Measurements from ENCODE around the gene CUEDC1.
A peak's percentile ranks its signal among the peaks of the same experiment; 100 is the strongest.

The CUEDC1 gene

GRCh38 chr17:57944908-57945307 is 10.3 kb downstream of the CUEDC1 start:
- TF ChIP-seq GATA1 (IDR thresholded peaks at IDR 0.05; ENCODE audit: low read depth, low read length) (no peak), POLR2A (IDR thresholded peaks at IDR 0.05; ENCODE audit: low read length) (no peak)
- no peak for DNase-seq

- TF ChIP-seq GATA1 (IDR thresholded peaks at IDR 0.05; ENCODE audit: low read depth, low read length) (no peak), POLR2A (IDR thresholded peaks at IDR 0.05; ENCODE audit: low read length) (no peak)
- no peak for DNase-seq
Observed at GRCh38 chr17:57943645-57944044, 11.6 kb downstream of the CUEDC1 start.

GRCh38 chr17:57943140-57943539 is 12.1 kb downstream of the CUEDC1 start:
- DNase-seq = no peak
- TF ChIP-seq GATA1 (IDR thresholded peaks at IDR 0.05; ENCODE audit: low read depth, low read length) = no peak
- no peak for TF ChIP-seq POLR2A (IDR thresholded peaks at IDR 0.05; ENCODE audit: low read length)

DNA sequence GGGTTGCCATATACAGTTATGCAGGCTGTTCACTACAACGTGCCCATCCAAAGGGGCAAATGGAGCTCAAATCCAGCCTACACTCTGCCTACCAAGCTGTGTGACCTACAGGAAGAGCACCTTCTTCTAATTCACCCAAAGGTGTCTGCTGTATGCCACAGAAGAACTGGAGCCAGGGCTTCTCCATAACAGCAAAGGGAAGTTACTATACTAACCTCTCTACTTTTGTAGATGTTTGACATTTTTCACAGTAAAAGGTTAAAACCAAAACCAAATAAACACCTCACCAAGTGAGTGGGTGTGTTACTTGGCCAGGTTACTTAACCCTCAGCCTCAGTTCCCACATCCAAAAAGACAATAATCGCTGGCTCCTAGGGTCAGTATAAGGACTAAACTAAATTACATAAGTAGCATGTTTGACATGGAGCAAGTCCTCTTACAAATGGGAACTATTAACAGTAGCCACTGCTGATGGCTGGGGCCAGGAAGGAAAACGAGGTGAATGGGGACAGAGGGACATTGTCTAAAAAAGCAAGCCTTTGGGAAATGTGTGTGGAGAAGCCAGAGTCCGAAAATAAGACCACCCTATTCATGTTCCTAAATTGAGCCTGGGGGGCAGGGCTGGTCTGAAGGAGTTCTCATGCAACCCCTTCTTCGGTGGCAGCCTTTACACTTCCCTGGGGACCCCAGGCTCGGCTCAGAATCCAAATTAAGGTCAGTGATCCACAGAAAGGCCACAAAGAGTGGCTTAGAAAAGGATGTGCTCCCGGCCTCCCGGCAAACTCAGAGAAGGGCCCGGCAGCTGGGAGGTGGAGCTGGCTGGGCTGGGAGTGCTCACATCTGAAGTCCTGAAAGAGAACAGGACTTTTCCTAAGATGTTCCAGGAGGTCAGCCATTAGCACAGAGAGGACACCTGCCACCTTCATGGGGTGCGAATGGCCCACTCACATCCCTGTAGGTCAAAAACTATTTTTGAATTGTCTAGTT is 13.5 kb downstream of the CUEDC1 start:
- TF ChIP-seq POLR2A (IDR thresholded peaks at IDR 0.05; ENCODE audit: low read length) (no peak), GATA1 (IDR thresholded peaks at IDR 0.05; ENCODE audit: low read depth, low read length) (no peak)
- DNase-seq = no peak

DNA sequence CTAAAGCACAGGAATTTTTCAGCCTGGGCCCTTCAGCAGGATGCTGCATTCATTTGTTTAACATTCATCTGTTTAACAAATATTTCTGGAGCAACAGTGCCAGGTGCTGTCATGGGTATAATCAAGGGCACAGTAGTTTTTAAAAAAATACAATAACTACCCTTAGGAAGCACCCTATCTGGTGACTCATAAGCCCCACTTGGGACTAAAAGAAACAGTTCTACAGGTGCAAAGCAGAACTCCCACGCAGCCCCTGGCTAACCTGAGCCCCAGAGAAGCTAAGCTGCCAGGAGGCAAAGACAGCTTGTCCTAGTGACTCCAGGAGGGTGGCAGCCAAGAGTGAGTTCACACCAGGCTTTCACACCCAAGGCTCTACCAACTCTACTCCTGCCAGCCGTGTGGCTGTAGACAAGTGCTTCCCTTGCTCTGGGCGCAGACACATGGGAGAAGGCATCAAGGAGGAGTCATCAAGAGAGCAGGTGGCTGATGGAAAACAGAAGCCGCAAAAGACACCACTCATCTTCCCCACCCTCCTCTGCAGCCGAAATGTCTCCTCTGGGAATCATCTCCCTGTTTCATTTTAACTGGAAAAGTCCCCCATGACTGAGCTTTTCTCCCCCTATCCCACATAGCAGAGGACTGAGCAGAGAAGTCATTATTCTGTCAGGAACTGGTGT is 14.4 kb downstream of the CUEDC1 start:
- TF ChIP-seq GATA1 (IDR thresholded peaks at IDR 0.05; ENCODE audit: low read depth, low read length) (no peak), POLR2A (IDR thresholded peaks at IDR 0.05; ENCODE audit: low read length) (no peak)

DNA sequence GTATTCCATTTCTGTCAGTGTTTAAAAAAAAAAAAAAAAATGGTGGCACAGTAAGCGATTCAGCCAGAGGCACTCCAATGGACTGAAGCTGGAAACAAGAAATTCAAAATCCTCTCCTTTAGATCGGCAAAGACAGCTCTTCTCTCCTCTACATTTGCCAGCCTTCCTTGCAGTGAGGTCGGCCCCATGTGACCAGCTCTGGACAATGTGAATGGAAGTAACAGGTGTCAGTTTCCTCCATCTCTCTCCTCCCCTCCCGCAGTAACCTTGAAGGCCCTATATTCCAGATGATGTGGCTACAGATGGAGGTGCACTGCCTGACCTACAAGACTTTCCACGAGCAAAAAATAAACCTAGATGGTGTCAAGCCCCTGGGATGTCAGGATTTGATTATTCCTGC is 15.0 kb downstream of the CUEDC1 start:
- no peak for TF ChIP-seq GATA1 (IDR thresholded peaks at IDR 0.05; ENCODE audit: low read depth, low read length)
- TF ChIP-seq POLR2A (IDR thresholded peaks at IDR 0.05; ENCODE audit: low read length) = no peak
- no peak for DNase-seq

More for the DNA sequence above, 14.4 kb downstream of the CUEDC1 start:
- no peak for DNase-seq

DNA sequence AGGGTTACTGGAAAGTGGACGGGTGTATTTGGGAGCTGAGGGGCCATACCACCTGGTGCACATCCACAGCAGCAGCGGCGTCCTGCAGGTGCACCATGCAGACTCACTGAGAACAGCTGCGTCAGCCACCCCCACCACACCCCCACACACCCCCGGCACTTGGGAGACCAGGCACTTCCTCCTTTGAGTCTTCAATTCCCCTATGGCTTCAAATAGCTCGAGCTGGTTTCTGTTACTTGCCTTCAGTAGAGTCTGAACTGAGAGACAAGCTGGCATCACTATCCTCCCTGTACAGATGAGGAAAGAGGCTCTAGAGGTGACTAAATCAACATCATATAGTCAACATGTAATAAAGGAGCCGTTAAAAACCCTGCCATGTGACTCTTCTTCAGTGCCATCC is 15.4 kb downstream of the CUEDC1 start:
- no peak for TF ChIP-seq POLR2A (IDR thresholded peaks at IDR 0.05; ENCODE audit: low read length)
- TF ChIP-seq GATA1 (IDR thresholded peaks at IDR 0.05; ENCODE audit: low read depth, low read length) = no peak
- DNase-seq = peak in 1 of 2 experiments; percentile 34

- TF ChIP-seq GATA1 (IDR thresholded peaks at IDR 0.05; ENCODE audit: low read depth, low read length) (no peak), POLR2A (IDR thresholded peaks at IDR 0.05; ENCODE audit: low read length) (no peak)
- no peak for DNase-seq
Observed at GRCh38 chr17:57938061-57938502, 17.1 kb downstream of the CUEDC1 start.

- no peak for DNase-seq
- TF ChIP-seq GATA1 (IDR thresholded peaks at IDR 0.05; ENCODE audit: low read depth, low read length) (no peak), POLR2A (IDR thresholded peaks at IDR 0.05; ENCODE audit: low read length) (no peak)
Observed at GRCh38 chr17:57937492-57937891, 17.7 kb downstream of the CUEDC1 start.

DNA sequence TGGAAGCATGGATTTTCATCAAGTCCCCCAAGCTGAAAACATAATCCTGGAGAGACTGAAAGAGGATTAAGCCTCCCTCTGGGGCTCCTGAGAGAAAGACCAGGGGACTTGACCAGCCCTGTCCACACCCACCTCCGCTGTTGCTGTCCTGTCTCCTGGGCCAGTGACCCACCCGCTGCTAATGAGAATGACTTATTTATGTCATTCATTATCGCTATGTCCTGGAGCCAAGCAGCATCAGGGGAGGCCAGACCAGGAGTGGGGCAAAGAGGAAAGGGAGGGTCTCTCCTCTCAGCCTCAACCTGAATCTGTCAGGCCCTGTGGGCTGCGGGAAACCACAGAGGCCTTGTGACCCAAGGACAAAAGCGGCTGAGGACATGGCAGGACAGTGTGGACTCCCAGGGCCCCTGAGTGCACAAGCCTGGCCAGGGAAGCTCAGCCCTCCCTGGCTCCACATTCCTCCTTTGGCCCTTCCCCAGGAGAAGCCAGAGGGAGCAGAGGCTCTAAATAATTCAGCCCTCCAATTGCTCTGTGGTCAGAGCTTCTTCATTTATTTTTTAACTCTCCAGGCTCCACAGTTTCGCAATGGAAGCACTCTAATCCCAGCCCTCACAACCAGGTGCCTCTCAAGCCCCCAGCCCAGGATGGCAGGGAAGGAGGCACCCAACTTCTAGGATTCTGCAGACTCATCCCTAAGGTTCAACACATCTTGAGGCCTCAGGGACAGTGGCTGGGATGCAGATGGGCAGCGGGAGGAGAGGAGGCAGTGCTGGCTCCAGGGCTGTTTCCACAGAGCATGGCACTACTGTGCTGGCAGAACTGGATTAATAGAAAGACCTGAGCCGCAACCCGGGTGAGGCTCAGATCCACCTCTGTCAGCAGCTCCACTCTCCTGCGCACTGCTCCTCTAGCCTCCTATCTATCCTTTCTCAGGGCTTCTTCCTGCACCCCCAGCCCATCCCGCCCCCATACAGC is 19.1 kb downstream of the CUEDC1 start:
- DNase-seq = no peak
- TF ChIP-seq GATA1 (IDR thresholded peaks at IDR 0.05; ENCODE audit: low read depth, low read length) (no peak), POLR2A (IDR thresholded peaks at IDR 0.05; ENCODE audit: low read length) (no peak)

- no peak for TF ChIP-seq POLR2A (IDR thresholded peaks at IDR 0.05; ENCODE audit: low read length)
- no peak for TF ChIP-seq GATA1 (IDR thresholded peaks at IDR 0.05; ENCODE audit: low read depth, low read length)
- DNase-seq = no peak
Observed at GRCh38 chr17:57931488-57932137, 23.6 kb downstream of the CUEDC1 start.

DNA sequence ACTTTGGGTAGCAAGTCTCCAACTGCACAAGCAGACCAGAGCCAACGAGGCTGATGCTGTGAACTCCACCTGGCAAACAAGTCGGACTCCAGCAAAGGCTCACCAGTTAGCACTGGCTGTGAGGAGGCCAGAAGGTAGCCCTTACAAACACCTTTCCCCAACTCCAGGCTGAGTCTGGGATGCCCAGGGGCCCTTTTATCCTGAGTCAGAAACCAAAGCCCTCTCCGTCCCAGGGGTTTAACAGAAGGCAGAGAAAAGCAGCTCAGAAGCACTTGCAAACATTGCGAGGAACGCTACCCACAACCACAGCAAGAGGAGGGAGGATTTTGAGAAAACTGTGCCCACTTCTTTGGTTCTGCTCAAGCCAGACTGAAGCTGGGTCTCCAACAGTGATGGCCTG is 25.0 kb downstream of the CUEDC1 start:
- DNase-seq = no peak
- no peak for TF ChIP-seq GATA1 (IDR thresholded peaks at IDR 0.05; ENCODE audit: low read depth, low read length)
- no peak for TF ChIP-seq POLR2A (IDR thresholded peaks at IDR 0.05; ENCODE audit: low read length)

- no peak for DNase-seq
- TF ChIP-seq POLR2A (IDR thresholded peaks at IDR 0.05; ENCODE audit: low read length) (no peak), GATA1 (IDR thresholded peaks at IDR 0.05; ENCODE audit: low read depth, low read length) (no peak)
Observed at GRCh38 chr17:57929386-57929785, 25.8 kb downstream of the CUEDC1 start.
